Measurements from ENCODE around the gene TBC1D24.

TBC1D24 gene

GRCh38 chr16:2500430-2500917, 25.5 kb downstream of the TBC1D24 start:
- DNase-seq = no peak

DNA sequence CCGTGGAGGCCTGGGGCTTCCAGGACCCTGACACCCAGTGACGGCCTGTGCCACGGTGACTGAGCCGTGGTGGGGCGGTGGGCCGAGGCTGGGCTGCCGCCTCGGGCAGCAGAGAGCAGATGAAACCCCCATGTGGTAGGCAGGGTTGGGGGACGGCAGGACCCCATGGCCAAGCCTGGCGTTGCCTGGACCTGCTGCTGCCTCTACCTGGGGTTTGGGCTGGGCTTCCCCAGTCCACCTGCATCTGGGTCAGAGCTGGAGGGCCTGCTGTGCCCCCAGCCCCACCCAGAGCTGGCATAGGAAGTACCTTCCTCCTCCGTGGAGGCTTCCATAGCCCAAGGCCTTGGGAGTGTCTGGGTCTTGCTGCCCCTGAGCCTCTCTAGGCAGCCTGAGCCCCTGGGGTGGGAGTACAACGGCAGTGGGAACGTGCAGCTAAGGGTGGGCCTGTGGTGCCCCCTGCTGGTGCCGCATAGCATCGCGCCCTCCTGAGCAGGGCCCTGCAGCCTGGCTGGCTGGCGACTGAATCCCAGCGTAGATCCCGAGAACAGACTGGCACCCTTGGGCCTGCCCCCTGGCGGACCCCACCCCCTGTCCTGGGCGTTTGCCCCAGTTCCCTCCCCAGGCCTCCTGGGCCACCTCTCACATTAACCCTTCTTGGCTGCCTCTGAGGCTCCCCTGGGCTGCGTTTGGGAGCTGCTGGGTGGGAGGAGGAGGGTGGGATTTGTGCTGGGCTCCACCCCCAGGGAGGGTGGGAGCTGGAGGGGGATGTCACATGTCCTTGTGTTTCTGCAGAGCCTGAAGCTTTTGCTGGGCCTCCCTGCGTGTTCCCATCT, 26.2 kb downstream of the TBC1D24 start:
- DNase-seq = peak; percentile 94

- DNase-seq = peak; percentile 42
Measured at GRCh38 chr16:2501946-2502895, 27.3 kb downstream of the TBC1D24 start.

- DNase-seq = no peak
Measured at GRCh38 chr16:2505695-2506094, 30.8 kb downstream of the TBC1D24 start.

DNA sequence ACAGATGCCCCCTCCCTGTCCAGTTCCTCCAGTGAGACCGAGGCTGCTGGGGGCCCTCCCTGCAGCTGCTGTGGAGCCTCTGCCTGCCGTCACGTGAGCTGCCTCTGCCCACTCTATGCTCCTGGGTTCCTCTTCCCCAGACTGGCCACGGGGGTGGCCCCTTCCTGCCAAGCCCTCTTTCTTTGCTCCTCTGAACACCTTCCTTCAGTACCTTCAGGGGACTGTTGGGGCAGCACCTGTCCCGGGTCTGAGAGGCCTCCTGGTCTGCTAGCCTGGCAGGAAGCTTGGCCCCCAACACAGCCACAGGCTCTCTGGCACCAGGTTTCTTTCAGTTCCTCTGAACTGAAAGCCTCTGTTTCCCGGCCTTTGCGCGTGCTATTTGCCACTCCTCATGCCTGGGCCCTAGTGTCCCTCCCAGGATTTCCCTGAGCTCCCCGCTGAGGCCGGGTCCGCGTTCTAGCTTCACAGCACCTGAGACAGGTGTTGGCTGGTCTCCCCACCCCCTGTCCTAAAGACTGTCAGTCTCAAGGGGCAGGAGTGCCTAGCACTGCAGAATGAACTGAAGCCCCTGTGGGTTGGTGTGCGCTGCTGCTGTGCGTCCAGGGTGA, 32.2 kb downstream of the TBC1D24 start:
- DNase-seq = no peak

DNA sequence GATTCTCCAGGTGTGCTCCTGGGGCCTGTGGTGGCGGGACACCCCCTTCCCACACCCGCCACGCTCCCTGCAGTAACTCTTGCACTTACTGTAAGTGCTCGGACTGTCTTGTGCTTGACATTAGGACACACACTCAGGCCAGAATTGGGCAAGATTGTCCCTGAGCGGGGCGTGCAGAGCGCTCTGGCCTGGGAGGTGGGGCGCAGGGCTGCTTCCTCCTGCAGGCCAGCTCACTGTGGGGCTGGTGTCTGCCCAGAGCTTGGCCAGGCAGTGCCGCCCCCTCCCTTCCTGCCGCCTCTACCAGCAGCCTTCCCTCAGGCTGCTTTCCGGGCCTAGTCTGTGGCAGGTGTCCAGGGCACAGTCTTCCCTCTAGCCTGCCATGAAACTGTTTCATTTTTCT, 32.7 kb downstream of the TBC1D24 start:
- no peak for DNase-seq

DNA sequence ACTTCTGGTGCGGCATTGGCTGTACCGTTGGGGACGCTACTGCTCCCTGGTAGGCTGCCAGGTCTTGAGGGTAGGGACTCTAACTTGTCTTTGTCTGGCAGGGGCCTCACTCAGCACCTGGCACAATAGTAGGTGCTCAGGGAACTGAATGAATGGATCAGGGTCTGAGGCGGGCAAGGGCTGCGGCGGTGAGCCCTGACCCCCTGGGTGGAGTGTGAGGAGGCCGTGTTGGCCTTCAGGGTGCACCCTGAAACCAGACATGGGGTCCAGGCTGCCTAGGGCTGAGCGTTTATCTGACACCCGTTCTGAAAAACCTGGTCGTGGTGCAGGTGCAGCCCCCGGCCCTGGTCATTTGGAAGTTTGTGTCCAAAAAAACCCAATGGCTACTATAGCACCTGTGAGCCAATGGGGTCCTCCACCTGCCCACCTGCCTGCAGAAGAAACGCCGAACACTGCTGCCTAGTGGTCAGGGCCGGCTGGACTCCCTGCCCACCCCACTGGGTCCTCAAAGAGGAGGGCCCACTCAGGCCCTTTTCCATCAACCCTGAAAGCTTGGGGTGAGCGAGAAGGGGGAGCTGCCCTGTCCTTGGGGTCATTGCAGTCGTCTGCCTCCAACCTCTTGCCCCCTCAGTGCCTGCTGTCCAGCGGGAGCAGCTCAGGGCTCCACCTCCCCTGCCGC, 33.9 kb downstream of the TBC1D24 start:
- no peak for DNase-seq

DNA sequence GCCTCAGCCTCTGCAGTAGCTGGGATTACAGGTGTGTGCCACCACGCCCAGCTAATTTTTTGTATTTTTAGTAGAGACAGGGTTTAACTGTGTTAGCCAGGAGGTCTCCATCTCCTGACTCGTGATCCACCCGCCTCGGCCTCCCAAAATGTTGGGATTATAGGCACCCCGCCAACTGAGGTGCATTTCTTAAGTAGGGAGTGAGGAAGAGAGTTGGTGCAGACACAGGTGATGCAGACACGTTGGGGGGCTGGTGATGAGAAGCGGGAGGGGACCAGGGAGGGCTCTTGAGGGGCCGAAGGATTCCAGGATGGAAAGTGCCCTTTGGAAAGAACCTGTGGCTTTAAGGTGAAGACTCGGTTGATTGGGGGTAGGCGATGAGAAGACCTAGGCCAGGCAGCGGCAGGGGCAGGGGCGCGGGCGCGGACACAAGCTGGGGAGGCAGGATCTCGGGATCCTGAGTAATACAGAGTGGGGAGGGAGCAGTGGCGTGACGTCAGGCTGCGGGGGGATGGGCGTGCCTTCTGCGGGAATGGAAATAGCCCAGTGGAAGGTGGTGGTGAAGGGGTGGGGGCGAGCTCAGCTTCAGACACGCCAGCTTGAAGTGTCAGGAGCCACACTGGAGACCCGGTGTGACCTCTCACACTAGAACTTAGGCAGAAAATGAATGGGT, 36.3 kb downstream of the TBC1D24 start:
- DNase-seq = peak; percentile 72

- DNase-seq = peak; percentile 38
Measured at GRCh38 chr16:2511996-2512734, 37.2 kb downstream of the TBC1D24 start.

DNA sequence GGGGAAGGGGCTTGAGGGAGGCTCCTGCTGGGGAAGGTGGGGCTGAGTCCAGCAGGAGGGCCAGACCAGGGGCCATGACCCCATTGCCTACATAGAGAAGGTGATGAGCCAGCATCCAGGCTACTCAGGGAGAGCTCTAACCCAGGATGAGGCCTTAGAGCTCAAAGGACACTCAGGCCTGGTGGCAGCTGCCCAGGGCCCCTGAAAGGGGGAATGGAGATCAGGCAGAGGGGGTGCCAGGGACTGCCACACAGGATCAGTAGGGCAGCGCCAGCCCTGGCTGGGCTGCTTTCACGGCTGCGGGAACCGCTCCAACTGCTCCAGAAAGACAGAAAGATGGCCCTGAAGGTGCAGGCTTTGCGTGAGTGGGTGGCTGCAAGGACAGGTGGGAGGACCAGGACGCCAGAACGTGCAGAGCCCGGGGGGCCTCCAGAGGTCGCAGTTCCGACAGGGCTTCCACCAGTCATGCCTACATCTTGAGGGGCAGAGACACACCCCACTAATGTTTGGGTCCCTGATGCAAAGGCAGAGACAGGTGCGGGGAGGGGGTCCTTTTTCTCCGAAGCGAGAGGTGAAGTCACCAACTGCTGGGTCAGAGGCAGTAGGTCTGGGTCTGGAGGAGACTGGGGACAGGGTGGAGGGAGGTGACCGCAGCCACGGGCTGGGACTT, 37.9 kb downstream of the TBC1D24 start:
- DNase-seq = peak; percentile 45

GRCh38 chr16:2513405-2514332, 38.7 kb downstream of the TBC1D24 start, which contains the start of gene ATP6V0C:
ATP6V0C (plus strand) TSS chr16:2513952; CDS start chr16:2514104, 152 bp downstream.
- DNase-seq = peak; percentile 94

GRCh38 chr16:2514333-2515179, 39.6 kb downstream of the TBC1D24 start:
- DNase-seq = no peak

- DNase-seq = no peak
Measured at GRCh38 chr16:2515180-2515851, 40.4 kb downstream of the TBC1D24 start.

- no peak for DNase-seq
Measured at GRCh38 chr16:2516391-2517240, 41.7 kb downstream of the TBC1D24 start.

GRCh38 chr16:2517954-2518605, 43.2 kb downstream of the TBC1D24 start:
- no peak for DNase-seq
